HG03196 (cell line): Measurements from ENCODE around the gene OLFM3.

Experiments used
- ATAC-seq: cut with Tn5 transposase; IDR thresholded peaks from one replicate; pipeline ENCODE4 v1.9.1; 2021; ENCODE audit not compliant: unreplicated experiment

The OLFM3 gene

GRCh38 chr1:101996825-101997465, at the start of gene OLFM3:
TSS of gene OLFM3 (minus strand) at chr1:101996926.
- no peak for ATAC-seq

- ATAC-seq, result no peak
These were observed 49.0 kb upstream of the OLFM3 start for GRCh38 chr1:102045752-102046151.

- ATAC-seq, result peak; percentile 73
These were observed 35.8 kb upstream of the OLFM3 start for GRCh38 chr1:102032534-102032933.

GRCh38 chr1:102019530-102019929, 22.8 kb upstream of the OLFM3 start:
- no peak for ATAC-seq

GRCh38 chr1:102015728-102016127, 19.0 kb upstream of the OLFM3 start:
- no peak for ATAC-seq

- no peak for ATAC-seq
These were observed 5.3 kb upstream of the OLFM3 start for GRCh38 chr1:102002057-102002456.

GRCh38 chr1:101995984-101996745, 561 bp downstream of the OLFM3 start:
- no peak for ATAC-seq

GRCh38 chr1:101993710-101994109, 3.0 kb downstream of the OLFM3 start:
- ATAC-seq, result no peak

- no peak for ATAC-seq
These were observed 3.7 kb downstream of the OLFM3 start for GRCh38 chr1:101992821-101993575.

GRCh38 chr1:101980974-101981373, 15.8 kb downstream of the OLFM3 start:
- no peak for ATAC-seq

GRCh38 chr1:101977266-101977665, 19.5 kb downstream of the OLFM3 start:
- ATAC-seq, result no peak

- no peak for ATAC-seq
These were observed 20.6 kb downstream of the OLFM3 start for GRCh38 chr1:101976161-101976560.

GRCh38 chr1:101975371-101975770, 21.4 kb downstream of the OLFM3 start:
- no peak for ATAC-seq

GRCh38 chr1:101974599-101975274, 22.0 kb downstream of the OLFM3 start:
- ATAC-seq, result no peak

- ATAC-seq, result no peak
These were observed 25.4 kb downstream of the OLFM3 start for GRCh38 chr1:101971304-101971703.

- ATAC-seq, result no peak
These were observed 28.9 kb downstream of the OLFM3 start for GRCh38 chr1:101967871-101968270.

- ATAC-seq, result no peak
These were observed 31.4 kb downstream of the OLFM3 start for GRCh38 chr1:101965341-101965740.

GRCh38 chr1:101964708-101965107, 32.0 kb downstream of the OLFM3 start:
- no peak for ATAC-seq

- no peak for ATAC-seq
These were observed 36.6 kb downstream of the OLFM3 start for GRCh38 chr1:101960142-101960541.

GRCh38 chr1:101959456-101959855, 37.3 kb downstream of the OLFM3 start:
- ATAC-seq, result no peak

- ATAC-seq, result no peak
These were observed 39.0 kb downstream of the OLFM3 start for GRCh38 chr1:101957771-101958170.
